HepG2 (cell line): ENCODE measurements around the gene ENTREP3. TPM values are rescaled to one million over a fixed set of nuclear protein-coding genes. Genes with fewer than 3 reads are reported as not detected.

ENCODE experiments used
- ASH2L ChIP-seq: fragments of 300-600, 200-600 bp; sonication (generic); IDR thresholded peaks from 2 replicates; pipeline ENCODE4 v1.7.0; 2017; ENCODE audit warnings: low read depth, mild to moderate bottlenecking, moderate library complexity, mixed read lengths, low read length; ENCODE audit not compliant: insufficient read length
- FOXP1 ChIP-seq, 2 experiments: fragments of 450-650 bp in 1 of 2; IDR thresholded peaks; 2 replicates each; pipeline ENCODE4 v1.6.1; 2017 to 2018; ENCODE audit warnings: antibody characterized with exemption in 1 of 2
- HMG20B ChIP-seq: conservative IDR thresholded peaks from 2 replicates; pipeline ENCODE4 v1.6.1; 2016; ENCODE audit warnings: missing genetic modification reagents, missing compliant biosample characterization
- HMGXB4 ChIP-seq, 2 experiments: sonication (generic) in 1 of 2; formaldehyde crosslinking in 1 of 2; IDR thresholded peaks; 2 replicates each; pipeline versions ENCODE4 v1.4.0 to v1.6.1; 2018 to 2020; ENCODE audit warnings: missing genetic modification reagents in 2 of 2, borderline replicate concordance in 1 of 2, low read depth in 1 of 2, mild to moderate bottlenecking in 1 of 2, missing biosample characterization in 1 of 2
- NCOA1 ChIP-seq: sonication (generic); formaldehyde crosslinking; IDR thresholded peaks from 2 replicates; pipeline ENCODE4 v1.9.0; 2021; ENCODE audit warnings: missing genetic modification reagents
- POLR2AphosphoS2 ChIP-seq: IDR thresholded peaks from 2 replicates; pipeline ENCODE4 v1.6.1; 2011; ENCODE audit warnings: low read depth, low read length, improper control_type of control experiment
- POLR2AphosphoS5 ChIP-seq: IDR thresholded peaks from 2 replicates; pipeline ENCODE4 v1.6.1; 2012; ENCODE audit warnings: low read depth, low read length
- RXRA ChIP-seq: sonication (generic); formaldehyde crosslinking; IDR thresholded peaks from 2 replicates; pipeline ENCODE4 v1.5.1; 2020; ENCODE audit warnings: missing genetic modification reagents
- TFDP1 ChIP-seq: IDR thresholded peaks from 2 replicates; pipeline ENCODE4 v1.6.1; 2016; ENCODE audit warnings: missing compliant biosample characterization, missing genetic modification reagents, borderline replicate concordance
- THAP11 ChIP-seq: IDR thresholded peaks from 2 replicates; pipeline ENCODE4 v1.6.1; 2016; ENCODE audit warnings: missing biosample characterization, missing genetic modification reagents
- ZMYM2 ChIP-seq: sonication (generic); formaldehyde crosslinking; IDR thresholded peaks from 2 replicates; pipeline ENCODE4 v1.8.0; 2022; ENCODE audit warnings: mild to moderate bottlenecking, missing genetic modification reagents
- ZNF17 ChIP-seq: sonication (generic); formaldehyde crosslinking; IDR thresholded peaks from 2 replicates; pipeline ENCODE4 v1.5.0; 2020; ENCODE audit warnings: mild to moderate bottlenecking, missing genetic modification reagents
- ZNF33A ChIP-seq: sonication (generic); formaldehyde crosslinking; IDR thresholded peaks from 2 replicates; pipeline ENCODE4 v1.5.1; 2020; ENCODE audit warnings: missing genetic modification reagents, mild to moderate bottlenecking, moderate library complexity, borderline replicate concordance
- polyA plus RNA-seq, 8 experiments: library from polyadenylated mRNA; depleted of rRNA in 3 of 8; stranded (reverse) in 7 of 8; unstranded in 1 of 8; fragments of >200 nt; fragmentation: Illumina TruSeq in 4 of 8; extraction: Trizol in 4 of 8; gene quantifications; 2 replicates each; pipeline versions ENCODE4 v1.2.1 to v1.2.3, GENCODE V29; 2011 to 2016; ENCODE audit warnings: low read depth in 4 of 8, missing spikeins in 1 of 8, mixed read lengths in 1 of 8; ENCODE audit not compliant: insufficient read depth in 1 of 8
- total RNA-seq, 5 experiments: library from RNA; depleted of rRNA; stranded (reverse); fragments of >200 nt; fragmentation: Illumina TruSeq; extraction: Trizol; gene quantifications; 2 replicates each; pipeline ENCODE4 v1.2.3, GENCODE V29; 2016; ENCODE audit warnings: low read depth in 1 of 5
- TF ChIP-seq, protein P1 (sequence below): sonication (generic); formaldehyde crosslinking; IDR thresholded peaks from 2 replicates; pipeline ENCODE4 v1.8.0; 2022; ENCODE audit warnings: mild to moderate bottlenecking, missing genetic modification reagents; ENCODE audit not compliant: insufficient replicate concordance
- TF ChIP-seq, protein P2 (sequence below): sonication (generic); formaldehyde crosslinking; IDR thresholded peaks from 2 replicates; pipeline ENCODE4 v1.4.0; 2020; ENCODE audit warnings: missing genetic modification reagents

The ENTREP3 gene
- total and polyA plus RNA-seq, 2 of the 13 experiments (the other 11 are each of a cell fraction or from before 2014, with no cell fraction given) = 4.1 to 9.9 TPM

GRCh38 chr1:155300553-155301329 lies 45.5 kb upstream of the ENTREP3 start (continued):
- TF ChIP-seq HMGXB4 (CRISPR knock-in tag; IDR thresholded peaks at IDR 0.05; ENCODE audit: borderline replicate concordance in 1 of 2, low read depth in 1 of 2) = peak; percentile 61 to 81; a peak in 3 of 4 replicates
- no peak for TF ChIP-seq FOXP1 (IDR thresholded peaks at IDR 0.05)
- TF ChIP-seq FOXP1 (CRISPR knock-in tag; IDR thresholded peaks at IDR 0.05) = peak; percentile 32; the same call in 1 of the 2 replicates
- TF ChIP-seq TFDP1 (CRISPR knock-in tag) = peak; percentile 62; the same call in 1 of the 2 replicates
- TF ChIP-seq, protein P1, sequence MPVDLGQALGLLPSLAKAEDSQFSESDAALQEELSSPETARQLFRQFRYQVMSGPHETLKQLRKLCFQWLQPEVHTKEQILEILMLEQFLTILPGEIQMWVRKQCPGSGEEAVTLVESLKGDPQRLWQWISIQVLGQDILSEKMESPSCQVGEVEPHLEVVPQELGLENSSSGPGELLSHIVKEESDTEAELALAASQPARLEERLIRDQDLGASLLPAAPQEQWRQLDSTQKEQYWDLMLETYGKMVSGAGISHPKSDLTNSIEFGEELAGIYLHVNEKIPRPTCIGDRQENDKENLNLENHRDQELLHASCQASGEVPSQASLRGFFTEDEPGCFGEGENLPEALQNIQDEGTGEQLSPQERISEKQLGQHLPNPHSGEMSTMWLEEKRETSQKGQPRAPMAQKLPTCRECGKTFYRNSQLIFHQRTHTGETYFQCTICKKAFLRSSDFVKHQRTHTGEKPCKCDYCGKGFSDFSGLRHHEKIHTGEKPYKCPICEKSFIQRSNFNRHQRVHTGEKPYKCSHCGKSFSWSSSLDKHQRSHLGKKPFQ (CRISPR knock-in tag) = peak; percentile 83
- peak; percentile 54; the same call in 1 of the 2 replicates for TF ChIP-seq ZMYM2
- TF ChIP-seq POLR2AphosphoS2 = no peak
- TF ChIP-seq, protein P2, sequence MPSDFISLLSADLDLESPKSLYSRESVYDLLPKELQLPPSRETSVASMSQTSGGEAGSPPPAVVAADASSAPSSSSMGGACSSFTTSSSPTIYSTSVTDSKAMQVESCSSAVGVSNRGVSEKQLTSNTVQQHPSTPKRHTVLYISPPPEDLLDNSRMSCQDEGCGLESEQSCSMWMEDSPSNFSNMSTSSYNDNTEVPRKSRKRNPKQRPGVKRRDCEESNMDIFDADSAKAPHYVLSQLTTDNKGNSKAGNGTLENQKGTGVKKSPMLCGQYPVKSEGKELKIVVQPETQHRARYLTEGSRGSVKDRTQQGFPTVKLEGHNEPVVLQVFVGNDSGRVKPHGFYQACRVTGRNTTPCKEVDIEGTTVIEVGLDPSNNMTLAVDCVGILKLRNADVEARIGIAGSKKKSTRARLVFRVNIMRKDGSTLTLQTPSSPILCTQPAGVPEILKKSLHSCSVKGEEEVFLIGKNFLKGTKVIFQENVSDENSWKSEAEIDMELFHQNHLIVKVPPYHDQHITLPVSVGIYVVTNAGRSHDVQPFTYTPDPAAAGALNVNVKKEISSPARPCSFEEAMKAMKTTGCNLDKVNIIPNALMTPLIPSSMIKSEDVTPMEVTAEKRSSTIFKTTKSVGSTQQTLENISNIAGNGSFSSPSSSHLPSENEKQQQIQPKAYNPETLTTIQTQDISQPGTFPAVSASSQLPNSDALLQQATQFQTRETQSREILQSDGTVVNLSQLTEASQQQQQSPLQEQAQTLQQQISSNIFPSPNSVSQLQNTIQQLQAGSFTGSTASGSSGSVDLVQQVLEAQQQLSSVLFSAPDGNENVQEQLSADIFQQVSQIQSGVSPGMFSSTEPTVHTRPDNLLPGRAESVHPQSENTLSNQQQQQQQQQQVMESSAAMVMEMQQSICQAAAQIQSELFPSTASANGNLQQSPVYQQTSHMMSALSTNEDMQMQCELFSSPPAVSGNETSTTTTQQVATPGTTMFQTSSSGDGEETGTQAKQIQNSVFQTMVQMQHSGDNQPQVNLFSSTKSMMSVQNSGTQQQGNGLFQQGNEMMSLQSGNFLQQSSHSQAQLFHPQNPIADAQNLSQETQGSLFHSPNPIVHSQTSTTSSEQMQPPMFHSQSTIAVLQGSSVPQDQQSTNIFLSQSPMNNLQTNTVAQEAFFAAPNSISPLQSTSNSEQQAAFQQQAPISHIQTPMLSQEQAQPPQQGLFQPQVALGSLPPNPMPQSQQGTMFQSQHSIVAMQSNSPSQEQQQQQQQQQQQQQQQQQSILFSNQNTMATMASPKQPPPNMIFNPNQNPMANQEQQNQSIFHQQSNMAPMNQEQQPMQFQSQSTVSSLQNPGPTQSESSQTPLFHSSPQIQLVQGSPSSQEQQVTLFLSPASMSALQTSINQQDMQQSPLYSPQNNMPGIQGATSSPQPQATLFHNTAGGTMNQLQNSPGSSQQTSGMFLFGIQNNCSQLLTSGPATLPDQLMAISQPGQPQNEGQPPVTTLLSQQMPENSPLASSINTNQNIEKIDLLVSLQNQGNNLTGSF (CRISPR knock-in tag) = peak; percentile 90
- TF ChIP-seq THAP11 (CRISPR knock-in tag) = peak; percentile 85
- peak; percentile 90 for TF ChIP-seq POLR2AphosphoS5
- no peak for TF ChIP-seq ZNF17 (CRISPR knock-in tag)
- TF ChIP-seq NCOA1 (CRISPR knock-in tag) = 0 out of 2 replicates have a peak, but pooled peaks have one; percentile 58
- TF ChIP-seq RXRA = peak; percentile 78
- peak; percentile 94 for TF ChIP-seq ZNF33A (CRISPR knock-in tag)
- peak; percentile 57 for TF ChIP-seq ASH2L
- TF ChIP-seq HMG20B = peak; percentile 54; the same call in 1 of the 2 replicates
